ENCODE data around the gene RANBP1. TPM values are rescaled to one million over a fixed set of nuclear protein-coding genes. Genes with fewer than 3 reads are reported as not detected.

The RANBP1 gene
- total RNA-seq, 1 experiment from 2014 or later = 443 TPM

DNA sequence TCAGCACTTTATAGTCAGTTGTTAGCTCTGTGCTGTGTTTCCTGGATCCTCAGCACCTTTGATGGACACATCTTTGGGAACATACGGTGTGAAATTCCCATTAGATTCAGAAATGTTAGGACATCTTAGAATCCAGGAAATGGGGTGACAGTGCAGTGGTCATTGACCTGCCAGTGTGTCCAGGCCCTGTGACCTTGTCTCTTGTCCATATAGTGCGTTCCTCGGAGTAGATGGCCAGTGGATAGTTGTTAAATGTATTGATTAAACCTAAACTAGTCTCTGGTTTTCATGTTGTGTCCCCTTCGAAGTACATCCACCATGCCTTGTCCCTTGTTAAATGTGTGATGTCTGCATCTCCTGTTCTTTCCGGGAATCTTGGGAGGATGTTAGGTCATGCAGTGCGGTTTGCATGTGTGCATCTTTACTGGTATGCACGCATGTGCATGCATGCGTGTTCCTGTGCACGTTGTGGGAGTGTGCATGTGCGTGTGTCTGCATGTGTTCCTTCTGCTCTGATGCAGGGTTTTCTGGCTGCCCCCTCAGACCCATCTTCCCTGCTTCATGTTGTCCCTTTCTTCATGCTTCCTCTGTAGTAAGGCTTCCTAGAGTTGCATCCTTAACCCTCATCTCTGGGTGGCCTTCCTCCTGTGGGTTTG, 31.9 kb upstream of the RANBP1 start:
- ATAC-seq = no peak
- Mint-ChIP-seq H3K27ac (peak overlapping the region; percentile 95), H3K4me3 (no peak overlapping the region), H3K36me3 (peaks cover 37% of the 10 kb centered on the region), H3K4me1 (peaks cover 41% of the 10 kb centered on the region), H3K9me3 (no peaks in the 10 kb centered on the region), H3K27me3 (ENCODE audit: low read depth) (no peaks in the 10 kb centered on the region)
- no peak for TF ChIP-seq FOXP1 (CRISPR knock-in tag; IDR thresholded peaks at IDR 0.05; ENCODE audit: borderline replicate concordance)
- TF ChIP-seq HMGA2 (CRISPR knock-in tag; IDR thresholded peaks at IDR 0.05) = no peak
- no peak for TF ChIP-seq GTF2I (CRISPR knock-in tag; conservative IDR thresholded peaks at IDR 0.05)
- TF ChIP-seq, protein P1, sequence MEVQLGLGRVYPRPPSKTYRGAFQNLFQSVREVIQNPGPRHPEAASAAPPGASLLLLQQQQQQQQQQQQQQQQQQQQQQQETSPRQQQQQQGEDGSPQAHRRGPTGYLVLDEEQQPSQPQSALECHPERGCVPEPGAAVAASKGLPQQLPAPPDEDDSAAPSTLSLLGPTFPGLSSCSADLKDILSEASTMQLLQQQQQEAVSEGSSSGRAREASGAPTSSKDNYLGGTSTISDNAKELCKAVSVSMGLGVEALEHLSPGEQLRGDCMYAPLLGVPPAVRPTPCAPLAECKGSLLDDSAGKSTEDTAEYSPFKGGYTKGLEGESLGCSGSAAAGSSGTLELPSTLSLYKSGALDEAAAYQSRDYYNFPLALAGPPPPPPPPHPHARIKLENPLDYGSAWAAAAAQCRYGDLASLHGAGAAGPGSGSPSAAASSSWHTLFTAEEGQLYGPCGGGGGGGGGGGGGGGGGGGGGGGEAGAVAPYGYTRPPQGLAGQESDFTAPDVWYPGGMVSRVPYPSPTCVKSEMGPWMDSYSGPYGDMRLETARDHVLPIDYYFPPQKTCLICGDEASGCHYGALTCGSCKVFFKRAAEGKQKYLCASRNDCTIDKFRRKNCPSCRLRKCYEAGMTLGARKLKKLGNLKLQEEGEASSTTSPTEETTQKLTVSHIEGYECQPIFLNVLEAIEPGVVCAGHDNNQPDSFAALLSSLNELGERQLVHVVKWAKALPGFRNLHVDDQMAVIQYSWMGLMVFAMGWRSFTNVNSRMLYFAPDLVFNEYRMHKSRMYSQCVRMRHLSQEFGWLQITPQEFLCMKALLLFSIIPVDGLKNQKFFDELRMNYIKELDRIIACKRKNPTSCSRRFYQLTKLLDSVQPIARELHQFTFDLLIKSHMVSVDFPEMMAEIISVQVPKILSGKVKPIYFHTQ (CRISPR knock-in tag; IDR thresholded peaks at IDR 0.05) = no peak
- POLR2A ChIA-PET = interaction anchor here (1.6 kb wide), 1 partner anchor 17 kb away, joined by 4 read pairs; no protein-coding TSS in a partner anchor
- DNase-seq (ENCODE audit: low spot score) = no peak
- CTCF ChIA-PET = interaction anchor here (0.6 to 1.4 kb wide), 9 partner anchors 9 to 125 kb away, joined by 3 to 5 read pairs (median 4); partner anchors contain the start of genes TANGO2 and TRMT2A

DNA sequence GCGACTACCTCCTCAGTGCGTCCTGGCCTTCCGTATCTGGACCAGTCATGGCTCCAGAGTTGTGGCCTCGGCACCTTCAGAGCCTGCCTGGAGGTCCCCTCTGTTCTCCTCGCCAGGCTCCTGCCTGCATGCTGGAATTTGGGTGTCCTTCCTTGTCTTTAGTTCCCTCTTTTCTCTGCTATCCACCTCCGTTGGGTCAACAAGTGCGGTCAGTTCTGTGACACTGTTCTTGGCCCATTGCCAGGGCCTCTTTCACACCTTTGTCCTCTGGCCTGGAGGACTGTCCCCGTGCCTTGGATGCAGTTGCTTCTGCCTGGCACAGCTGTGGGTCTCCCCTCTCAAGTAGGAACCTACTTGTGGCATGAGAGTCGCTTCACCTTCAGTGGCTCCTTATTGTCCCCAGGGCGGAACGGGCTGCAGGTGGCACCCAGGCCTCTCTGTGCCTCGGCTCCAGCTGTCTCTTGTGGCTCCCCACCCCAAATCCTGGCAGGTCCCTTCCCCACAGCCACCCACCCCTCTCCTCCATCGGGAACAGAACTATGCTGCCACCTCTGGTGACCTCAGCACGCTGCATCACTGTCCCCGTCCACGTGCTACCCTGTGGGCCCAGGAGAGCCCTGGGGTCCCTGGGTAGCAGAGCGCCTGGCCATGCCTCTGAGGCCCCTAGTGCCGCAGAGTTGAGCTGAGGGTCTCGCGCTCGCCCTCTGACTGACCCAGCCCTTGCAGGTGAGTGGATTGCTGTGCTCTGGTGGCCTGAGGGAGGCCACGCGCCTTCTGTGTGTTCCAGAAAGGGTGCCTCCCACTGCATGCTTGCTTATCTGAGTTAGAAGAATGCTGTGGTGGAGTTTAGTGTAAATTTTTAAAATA, 31.1 kb upstream of the RANBP1 start:
- Mint-ChIP-seq H3K36me3 (peaks cover 45% of the 10 kb centered on the region), H3K27me3 (ENCODE audit: low read depth) (no peaks in the 10 kb centered on the region), H3K27ac (peak overlapping the region; percentile 95), H3K4me3 (no peak overlapping the region), H3K4me1 (peaks cover 41% of the 10 kb centered on the region), H3K9me3 (no peaks in the 10 kb centered on the region)
- TF ChIP-seq, protein P2, sequence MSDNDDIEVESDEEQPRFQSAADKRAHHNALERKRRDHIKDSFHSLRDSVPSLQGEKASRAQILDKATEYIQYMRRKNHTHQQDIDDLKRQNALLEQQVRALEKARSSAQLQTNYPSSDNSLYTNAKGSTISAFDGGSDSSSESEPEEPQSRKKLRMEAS (CRISPR knock-in tag; IDR thresholded peaks at IDR 0.05) = peak; percentile 88
- TF ChIP-seq, protein P3, sequence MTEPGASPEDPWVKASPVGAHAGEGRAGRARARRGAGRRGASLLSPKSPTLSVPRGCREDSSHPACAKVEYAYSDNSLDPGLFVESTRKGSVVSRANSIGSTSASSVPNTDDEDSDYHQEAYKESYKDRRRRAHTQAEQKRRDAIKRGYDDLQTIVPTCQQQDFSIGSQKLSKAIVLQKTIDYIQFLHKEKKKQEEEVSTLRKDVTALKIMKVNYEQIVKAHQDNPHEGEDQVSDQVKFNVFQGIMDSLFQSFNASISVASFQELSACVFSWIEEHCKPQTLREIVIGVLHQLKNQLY (CRISPR knock-in tag; IDR thresholded peaks at IDR 0.05) = 0 out of 2 replicates have a peak, but pooled peaks have one; percentile 33
- TF ChIP-seq, protein P4, sequence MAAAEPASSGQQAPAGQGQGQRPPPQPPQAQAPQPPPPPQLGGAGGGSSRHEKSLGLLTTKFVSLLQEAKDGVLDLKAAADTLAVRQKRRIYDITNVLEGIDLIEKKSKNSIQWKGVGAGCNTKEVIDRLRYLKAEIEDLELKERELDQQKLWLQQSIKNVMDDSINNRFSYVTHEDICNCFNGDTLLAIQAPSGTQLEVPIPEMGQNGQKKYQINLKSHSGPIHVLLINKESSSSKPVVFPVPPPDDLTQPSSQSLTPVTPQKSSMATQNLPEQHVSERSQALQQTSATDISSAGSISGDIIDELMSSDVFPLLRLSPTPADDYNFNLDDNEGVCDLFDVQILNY (CRISPR knock-in tag; IDR thresholded peaks at IDR 0.05) = 0 out of 2 replicates have a peak, but pooled peaks have one; percentile 29
- no peak for TF ChIP-seq SMAD4 (CRISPR knock-in tag; IDR thresholded peaks at IDR 0.05)
- TF ChIP-seq, protein P5, sequence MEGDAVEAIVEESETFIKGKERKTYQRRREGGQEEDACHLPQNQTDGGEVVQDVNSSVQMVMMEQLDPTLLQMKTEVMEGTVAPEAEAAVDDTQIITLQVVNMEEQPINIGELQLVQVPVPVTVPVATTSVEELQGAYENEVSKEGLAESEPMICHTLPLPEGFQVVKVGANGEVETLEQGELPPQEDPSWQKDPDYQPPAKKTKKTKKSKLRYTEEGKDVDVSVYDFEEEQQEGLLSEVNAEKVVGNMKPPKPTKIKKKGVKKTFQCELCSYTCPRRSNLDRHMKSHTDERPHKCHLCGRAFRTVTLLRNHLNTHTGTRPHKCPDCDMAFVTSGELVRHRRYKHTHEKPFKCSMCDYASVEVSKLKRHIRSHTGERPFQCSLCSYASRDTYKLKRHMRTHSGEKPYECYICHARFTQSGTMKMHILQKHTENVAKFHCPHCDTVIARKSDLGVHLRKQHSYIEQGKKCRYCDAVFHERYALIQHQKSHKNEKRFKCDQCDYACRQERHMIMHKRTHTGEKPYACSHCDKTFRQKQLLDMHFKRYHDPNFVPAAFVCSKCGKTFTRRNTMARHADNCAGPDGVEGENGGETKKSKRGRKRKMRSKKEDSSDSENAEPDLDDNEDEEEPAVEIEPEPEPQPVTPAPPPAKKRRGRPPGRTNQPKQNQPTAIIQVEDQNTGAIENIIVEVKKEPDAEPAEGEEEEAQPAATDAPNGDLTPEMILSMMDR (IDR thresholded peaks at IDR 0.05) = peak; percentile 15; the same call in 1 of the 2 replicates
- ATAC-seq = peak; percentile 77
- ChIA-PET POLR2A (no interaction called here), CTCF (interaction anchor here (0.6 to 1.8 kb wide), 10 partner anchors 9 to 131 kb away, joined by 3 to 5 read pairs (median 4); partner anchors contain the start of genes TANGO2 and TRMT2A)
- DNase-seq (ENCODE audit: low spot score) = peak; percentile 84

DNA sequence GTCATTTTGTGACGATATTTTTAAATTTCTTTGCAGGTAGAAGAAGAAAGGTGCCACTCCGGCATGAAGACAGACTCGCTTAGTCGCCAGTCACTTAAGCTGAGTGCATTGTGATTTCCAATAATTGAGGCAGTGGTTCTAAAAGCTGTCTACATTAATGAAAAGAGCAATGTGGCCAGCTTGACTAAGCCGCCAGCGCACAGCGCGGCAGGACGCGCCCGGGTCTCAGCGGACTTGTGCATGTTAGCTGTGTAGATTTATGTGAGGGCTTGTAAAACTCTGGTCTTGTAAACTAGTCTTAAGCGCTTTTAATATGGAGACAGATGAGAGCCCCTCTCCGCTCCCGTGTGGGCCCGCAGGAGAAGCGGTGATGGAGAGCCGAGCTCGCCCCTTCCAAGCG, 30.3 kb upstream of the RANBP1 start:
- H3K36me3 Mint-ChIP-seq = peaks cover 54% of the 10 kb centered on the region
- ATAC-seq (no peak), DNase-seq (ENCODE audit: low spot score) (no peak)
- no peaks in the 10 kb centered on the region for H3K9me3 Mint-ChIP-seq
- H3K4me3 Mint-ChIP-seq = no peak overlapping the region
- H3K4me1 Mint-ChIP-seq = peaks cover 40% of the 10 kb centered on the region
- CTCF ChIA-PET = interaction anchor here (1.1 to 1.8 kb wide), 6 partner anchors 8 to 132 kb away, joined by 3 to 5 read pairs (median 4); no protein-coding TSS in a partner anchor
- H3K27ac Mint-ChIP-seq = peak overlapping the region; percentile 73; the same call in 1 of the 2 replicates
- no peaks in the 10 kb centered on the region for H3K27me3 Mint-ChIP-seq (ENCODE audit: low read depth)
- POLR2A ChIA-PET = no interaction called here
- TF ChIP-seq ATF1 (CRISPR knock-in tag; IDR thresholded peaks at IDR 0.05) (no peak), NFE2L1 (CRISPR knock-in tag; IDR thresholded peaks at IDR 0.05) (no peak), ETV6 (CRISPR knock-in tag; IDR thresholded peaks at IDR 0.05) (no peak), TCF7 (CRISPR knock-in tag; IDR thresholded peaks at IDR 0.05; ENCODE audit: low read depth) (no peak)
- TF ChIP-seq, protein P6, sequence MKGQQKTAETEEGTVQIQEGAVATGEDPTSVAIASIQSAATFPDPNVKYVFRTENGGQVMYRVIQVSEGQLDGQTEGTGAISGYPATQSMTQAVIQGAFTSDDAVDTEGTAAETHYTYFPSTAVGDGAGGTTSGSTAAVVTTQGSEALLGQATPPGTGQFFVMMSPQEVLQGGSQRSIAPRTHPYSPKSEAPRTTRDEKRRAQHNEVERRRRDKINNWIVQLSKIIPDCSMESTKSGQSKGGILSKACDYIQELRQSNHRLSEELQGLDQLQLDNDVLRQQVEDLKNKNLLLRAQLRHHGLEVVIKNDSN (CRISPR knock-in tag; IDR thresholded peaks at IDR 0.05) = no peak
- TF ChIP-seq, protein P3 (CRISPR knock-in tag; IDR thresholded peaks at IDR 0.05) = no peak
- TF ChIP-seq, protein P7, sequence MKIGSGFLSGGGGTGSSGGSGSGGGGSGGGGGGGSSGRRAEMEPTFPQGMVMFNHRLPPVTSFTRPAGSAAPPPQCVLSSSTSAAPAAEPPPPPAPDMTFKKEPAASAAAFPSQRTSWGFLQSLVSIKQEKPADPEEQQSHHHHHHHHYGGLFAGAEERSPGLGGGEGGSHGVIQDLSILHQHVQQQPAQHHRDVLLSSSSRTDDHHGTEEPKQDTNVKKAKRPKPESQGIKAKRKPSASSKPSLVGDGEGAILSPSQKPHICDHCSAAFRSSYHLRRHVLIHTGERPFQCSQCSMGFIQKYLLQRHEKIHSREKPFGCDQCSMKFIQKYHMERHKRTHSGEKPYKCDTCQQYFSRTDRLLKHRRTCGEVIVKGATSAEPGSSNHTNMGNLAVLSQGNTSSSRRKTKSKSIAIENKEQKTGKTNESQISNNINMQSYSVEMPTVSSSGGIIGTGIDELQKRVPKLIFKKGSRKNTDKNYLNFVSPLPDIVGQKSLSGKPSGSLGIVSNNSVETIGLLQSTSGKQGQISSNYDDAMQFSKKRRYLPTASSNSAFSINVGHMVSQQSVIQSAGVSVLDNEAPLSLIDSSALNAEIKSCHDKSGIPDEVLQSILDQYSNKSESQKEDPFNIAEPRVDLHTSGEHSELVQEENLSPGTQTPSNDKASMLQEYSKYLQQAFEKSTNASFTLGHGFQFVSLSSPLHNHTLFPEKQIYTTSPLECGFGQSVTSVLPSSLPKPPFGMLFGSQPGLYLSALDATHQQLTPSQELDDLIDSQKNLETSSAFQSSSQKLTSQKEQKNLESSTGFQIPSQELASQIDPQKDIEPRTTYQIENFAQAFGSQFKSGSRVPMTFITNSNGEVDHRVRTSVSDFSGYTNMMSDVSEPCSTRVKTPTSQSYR (CRISPR knock-in tag; IDR thresholded peaks at IDR 0.05) = no peak
- TF ChIP-seq, protein P8, sequence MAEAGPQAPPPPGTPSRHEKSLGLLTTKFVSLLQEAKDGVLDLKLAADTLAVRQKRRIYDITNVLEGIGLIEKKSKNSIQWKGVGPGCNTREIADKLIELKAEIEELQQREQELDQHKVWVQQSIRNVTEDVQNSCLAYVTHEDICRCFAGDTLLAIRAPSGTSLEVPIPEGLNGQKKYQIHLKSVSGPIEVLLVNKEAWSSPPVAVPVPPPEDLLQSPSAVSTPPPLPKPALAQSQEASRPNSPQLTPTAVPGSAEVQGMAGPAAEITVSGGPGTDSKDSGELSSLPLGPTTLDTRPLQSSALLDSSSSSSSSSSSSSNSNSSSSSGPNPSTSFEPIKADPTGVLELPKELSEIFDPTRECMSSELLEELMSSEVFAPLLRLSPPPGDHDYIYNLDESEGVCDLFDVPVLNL (CRISPR knock-in tag; IDR thresholded peaks at IDR 0.05; ENCODE audit: borderline replicate concordance, low read depth) = no peak
